Cerebellar cortex (tissue), 1 donor: ENCODE measurements around the gene INHBE.
A peak's percentile ranks its signal among the peaks of the same experiment; 100 is the strongest.
"Not testable (repeated sequence)": the region's sequence is repeated elsewhere in the genome, so short reads cannot be mapped to it uniquely, and the experiment has no call there.

Source experiments
- DNase-seq: peaks from one replicate; pipeline ENCODE4 v3.0.0-alpha.2; 2015; ENCODE audit warnings: low spot score

INHBE gene

DNA sequence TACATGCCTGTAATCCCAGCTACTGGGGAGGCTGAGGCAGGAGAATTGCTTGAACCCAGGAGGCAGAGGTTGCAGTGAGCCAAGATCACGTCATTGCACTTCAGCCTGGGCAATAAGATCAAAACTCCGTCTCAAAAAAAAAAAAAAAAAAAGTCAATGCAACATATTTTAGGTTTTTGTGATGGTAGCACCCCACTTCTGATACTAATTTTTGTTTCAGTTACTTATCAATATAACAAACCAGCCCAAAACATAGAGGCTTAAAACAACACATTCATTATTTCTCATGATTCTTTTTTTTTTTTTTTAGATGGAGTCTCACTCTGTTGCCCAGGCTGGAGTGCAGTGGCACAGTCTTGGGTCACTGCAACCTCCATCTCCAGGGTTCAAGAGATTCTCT lies 13.7 kb upstream of the INHBE start:
- DNase-seq: not testable (repeated sequence)

- DNase-seq: no peak
Measured at GRCh38 chr12:57441846-57442427, 13.2 kb upstream of the INHBE start.

- DNase-seq: not testable (repeated sequence)
Measured at GRCh38 chr12:57444337-57444736, 10.8 kb upstream of the INHBE start.

- DNase-seq: no peak
Measured at GRCh38 chr12:57444744-57445143, 10.4 kb upstream of the INHBE start.

- DNase-seq: no peak
Measured at GRCh38 chr12:57446292-57446960, 8.7 kb upstream of the INHBE start.

DNA sequence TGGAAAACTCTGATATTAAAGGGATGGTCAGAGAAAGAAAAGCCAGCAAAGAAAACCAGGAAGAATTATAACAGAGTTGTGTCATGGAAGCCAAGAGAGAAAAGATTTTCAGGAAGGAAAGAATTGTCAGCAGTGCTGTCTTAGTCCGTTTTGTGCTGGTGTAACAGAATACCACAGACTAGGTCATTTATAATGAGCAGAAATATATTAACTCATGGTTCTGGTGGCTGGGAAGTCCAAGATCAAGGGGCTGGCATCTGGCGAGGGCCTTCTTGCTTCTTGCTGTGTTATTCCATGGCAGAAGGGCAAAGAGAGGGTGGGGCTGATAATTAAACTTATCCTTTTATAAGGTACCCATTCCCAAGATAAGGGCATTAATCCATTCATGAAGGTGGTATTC lies 6.4 kb upstream of the INHBE start:
- DNase-seq: no peak

GRCh38 chr12:57449375-57449774 lies 5.7 kb upstream of the INHBE start:
- DNase-seq: no peak

DNA sequence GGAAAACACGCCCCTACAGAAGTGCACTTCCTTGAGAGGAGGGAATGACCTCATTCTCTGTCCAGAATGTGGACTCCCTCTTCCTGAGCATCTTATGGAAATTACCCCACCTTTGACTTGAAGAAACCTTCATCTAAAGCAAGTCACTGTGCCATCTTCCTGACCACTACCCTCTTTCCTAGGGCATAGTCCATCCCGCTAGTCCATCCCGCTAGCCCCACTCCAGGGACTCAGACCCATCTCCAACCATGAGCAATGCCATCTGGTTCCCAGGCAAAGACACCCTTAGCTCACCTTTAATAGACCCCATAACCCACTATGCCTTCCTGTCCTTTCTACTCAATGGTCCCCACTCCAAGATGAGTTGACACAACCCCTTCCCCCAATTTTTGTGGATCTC lies 5.0 kb upstream of the INHBE start:
- no peak for DNase-seq

DNA sequence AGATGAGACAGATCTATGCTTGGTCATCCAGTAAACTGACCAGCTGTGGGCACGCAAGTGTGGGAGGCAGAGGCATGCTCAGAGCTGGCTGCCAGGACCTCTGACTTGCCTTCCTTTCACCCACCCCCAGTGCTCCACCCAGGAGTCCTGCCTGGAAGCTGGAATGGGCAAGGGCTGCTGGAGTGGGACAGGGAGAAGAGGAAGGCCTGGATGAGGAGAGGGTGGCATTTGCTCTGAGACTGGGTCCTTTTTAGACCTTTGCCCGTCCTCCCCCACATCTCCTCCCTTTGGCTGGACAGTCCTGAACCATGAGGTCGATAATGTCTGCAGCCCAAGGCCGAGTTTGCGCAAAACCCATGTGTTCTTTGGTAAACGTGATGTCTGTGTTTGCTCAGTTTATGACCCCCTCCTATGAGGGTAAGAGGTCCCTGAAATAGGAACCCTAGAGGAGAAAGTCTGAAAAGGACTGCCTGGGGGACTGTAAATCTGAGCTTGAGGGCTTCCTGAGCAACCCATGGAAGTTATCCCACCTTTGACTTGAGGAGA lies 3.8 kb upstream of the INHBE start:
- no peak for DNase-seq

GRCh38 chr12:57452181-57452936 lies 2.7 kb upstream of the INHBE start:
- no peak for DNase-seq

DNA sequence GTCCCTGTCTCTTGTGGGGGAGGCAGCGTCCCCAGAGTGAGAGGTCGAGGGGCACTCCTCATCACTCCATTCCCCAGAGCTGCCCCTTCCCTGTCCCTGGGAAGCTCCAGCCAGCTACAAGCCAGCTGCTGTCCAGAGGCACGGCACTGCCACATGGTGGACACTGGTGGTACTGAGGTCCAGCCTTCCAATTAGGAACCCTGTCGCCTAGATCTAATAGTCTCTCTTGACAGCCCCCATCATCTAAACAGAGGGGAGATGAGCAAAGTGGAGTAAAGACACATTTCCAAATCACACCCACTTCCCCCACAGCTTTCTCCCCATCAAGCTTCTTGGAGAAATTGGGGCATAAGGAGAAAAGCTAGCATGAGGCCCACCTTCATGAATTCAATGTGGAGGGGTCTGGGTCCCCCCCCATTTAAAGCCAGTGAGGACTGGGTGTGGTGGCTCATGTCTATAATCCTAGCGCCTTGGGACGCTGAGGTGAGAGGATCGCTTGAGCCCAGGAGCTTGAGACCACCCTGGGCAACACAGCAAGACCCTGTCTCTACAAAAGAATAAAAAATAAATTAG lies 2.1 kb upstream of the INHBE start:
- DNase-seq: peak; percentile 73

DNA sequence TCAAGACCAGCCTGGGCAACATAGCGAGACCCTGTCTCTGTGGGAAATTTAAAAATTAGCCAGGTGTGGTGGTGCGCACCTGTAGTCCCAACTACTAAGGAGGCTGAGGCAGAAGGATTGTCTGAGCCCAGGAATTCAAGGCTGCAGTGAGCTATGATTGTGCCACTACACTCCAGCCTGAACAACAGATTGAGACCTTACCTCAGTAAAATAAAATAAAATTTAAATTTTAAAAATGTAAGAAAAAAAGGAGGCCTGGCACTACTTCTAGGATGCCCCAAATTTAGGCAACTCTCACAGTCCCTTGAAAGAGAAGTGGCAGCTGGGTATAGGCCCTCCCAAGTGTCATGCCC lies 918 bp upstream of the INHBE start:
- no peak for DNase-seq

DNA sequence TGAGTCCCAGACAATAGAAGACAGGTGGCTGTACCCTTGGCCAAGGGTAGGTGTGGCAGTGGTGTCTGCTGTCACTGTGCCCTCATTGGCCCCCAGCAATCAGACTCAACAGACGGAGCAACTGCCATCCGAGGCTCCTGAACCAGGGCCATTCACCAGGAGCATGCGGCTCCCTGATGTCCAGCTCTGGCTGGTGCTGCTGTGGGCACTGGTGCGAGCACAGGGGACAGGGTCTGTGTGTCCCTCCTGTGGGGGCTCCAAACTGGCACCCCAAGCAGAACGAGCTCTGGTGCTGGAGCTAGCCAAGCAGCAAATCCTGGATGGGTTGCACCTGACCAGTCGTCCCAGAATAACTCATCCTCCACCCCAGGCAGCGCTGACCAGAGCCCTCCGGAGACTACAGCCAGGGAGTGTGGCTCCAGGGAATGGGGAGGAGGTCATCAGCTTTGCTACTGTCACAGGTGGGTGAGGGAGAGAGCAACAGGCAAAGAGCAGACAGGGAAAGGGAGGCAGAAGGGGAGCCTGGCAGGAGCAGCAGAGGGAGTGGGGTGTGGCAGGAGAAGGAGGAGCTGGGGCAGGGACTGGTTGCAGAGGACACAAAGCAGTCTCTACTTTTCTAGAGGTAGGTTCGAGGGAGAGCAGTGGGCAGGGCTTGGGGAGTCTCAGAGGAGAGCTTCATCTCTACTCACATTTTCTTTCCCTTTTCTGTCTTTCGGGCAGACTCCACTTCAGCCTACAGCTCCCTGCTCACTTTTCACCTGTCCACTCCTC lies 452 bp downstream of the INHBE start:
- no peak for DNase-seq

GRCh38 chr12:57456145-57456700 lies 1.1 kb downstream of the INHBE start:
- peak; percentile 84 for DNase-seq

DNA sequence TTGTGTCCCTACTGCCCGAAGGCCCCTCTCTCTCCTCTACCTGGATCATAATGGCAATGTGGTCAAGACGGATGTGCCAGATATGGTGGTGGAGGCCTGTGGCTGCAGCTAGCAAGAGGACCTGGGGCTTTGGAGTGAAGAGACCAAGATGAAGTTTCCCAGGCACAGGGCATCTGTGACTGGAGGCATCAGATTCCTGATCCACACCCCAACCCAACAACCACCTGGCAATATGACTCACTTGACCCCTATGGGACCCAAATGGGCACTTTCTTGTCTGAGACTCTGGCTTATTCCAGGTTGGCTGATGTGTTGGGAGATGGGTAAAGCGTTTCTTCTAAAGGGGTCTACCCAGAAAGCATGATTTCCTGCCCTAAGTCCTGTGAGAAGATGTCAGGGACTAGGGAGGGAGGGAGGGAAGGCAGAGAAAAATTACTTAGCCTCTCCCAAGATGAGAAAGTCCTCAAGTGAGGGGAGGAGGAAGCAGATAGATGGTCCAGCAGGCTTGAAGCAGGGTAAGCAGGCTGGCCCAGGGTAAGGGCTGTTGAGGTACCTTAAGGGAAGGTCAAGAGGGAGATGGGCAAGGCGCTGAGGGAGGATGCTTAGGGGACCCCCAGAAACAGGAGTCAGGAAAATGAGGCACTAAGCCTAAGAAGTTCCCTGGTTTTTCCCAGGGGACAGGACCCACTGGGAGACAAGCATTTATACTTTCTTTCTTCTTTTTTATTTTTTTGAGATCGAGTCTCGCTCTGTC lies 1.8 kb downstream of the INHBE start:
- no peak for DNase-seq

DNA sequence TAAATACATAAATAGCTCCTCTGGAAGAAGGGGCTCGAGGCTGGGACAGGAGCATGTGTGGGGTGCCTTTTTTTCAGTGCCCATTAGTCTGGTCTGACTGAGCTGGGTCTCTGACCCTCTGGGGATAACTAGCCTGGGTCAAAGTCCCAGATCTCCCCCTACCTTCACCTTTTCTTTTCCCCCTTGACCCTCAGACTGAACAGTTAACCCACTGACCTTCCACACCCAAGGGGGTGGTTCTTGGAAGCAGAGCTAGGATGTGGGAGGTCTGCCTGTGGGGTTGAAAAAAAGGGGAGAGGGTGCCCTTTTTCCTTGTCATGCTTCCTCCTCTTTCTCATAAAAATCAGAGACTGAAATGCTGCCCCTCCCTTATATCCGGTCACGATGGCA lies 3.6 kb downstream of the INHBE start:
- DNase-seq: no peak

GRCh38 chr12:57459055-57459749 lies 4.1 kb downstream of the INHBE start:
- DNase-seq: peak; percentile 96

DNA sequence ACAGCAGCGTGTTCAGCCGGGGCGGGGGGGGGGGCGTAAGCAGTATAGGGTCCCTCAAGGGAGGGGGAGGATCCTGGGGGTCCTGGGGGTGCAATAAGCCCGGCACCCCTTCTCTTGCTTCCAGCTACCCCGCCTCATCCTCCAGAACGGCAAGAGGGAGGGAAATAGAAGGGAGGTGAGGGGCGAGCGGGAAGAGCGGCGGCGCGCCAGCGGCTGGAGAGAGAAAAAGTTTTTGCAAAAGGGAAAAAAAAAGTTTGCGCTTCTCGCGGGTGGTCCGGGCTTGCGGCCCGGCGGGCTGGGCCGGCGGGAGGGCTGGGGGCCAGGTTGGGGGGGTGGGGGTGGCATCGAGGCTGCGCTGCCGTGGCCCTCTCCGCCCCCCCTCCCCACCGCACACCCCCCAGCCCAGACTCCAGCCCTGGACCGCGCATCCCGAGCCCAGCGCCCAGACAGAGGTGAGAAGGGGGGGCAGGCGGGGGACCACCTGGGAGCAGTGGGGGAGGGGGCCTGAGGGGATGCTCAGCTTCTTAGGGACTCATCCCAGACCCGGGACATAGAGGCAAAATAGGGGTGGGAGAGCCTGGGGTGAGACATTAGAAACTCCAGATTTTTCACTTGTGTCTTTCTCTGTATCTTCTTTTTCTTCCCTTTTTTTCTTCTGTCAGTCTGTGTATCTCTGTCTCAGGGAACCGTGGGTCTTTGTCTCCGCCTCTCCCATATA lies 4.8 kb downstream of the INHBE start, which contains the start of gene GLI1:
GLI1 (plus strand) TSS at position 36 of the 718 bp plus-strand sequence. CDS start 3,907 bp downstream, outside the sequence.
- no peak for DNase-seq

DNA sequence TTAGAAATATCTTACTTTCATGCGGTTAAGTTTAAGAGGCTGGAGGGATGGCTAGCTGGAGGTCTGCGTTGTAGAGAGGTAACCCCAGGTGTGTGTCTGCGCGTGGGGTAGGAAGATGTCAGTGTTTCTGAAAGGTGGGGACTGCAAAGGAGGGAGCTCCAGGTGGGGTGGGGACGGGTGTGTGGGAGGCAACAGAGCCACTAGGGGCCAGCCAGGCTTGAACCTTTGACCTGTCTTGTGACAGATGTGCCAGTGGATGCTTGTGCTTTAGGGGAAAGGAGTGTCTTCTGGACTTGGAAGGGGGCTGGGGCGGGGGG lies 5.3 kb downstream of the INHBE start:
- DNase-seq: no peak

DNA sequence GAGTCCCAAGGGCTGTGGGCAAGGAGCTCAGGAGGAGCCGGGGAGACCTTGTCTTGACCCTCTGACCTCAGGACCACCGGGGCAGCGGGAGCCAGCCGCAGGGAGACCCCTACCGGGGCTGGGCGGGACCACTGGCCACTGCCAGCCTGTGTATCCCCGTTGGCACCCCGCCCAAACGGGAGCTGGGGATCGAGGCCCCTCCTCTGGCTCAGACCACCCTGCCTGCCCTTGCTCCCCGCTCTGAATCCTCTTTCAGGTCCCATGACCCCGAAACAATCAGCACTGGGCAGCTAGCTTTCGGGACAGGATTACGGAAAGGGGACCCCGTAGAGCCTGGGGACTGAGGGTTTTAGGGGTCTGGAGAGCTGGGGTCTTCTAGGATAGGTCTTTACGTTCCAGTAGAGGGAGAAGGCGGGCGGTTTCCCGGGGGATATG lies 5.8 kb downstream of the INHBE start:
- no peak for DNase-seq
